Neuronal stem cell (in vitro differentiated cells): ENCODE measurements around the gene PJA1.

Source experiments
- DNase-seq: peaks from one replicate; pipeline ENCODE4 v3.0.0-alpha.2; 2013; ENCODE audit warnings: low spot score
- H2AFZ ChIP-seq: one replicate; pipeline ENCODE4 v1.6.1; 2013; ENCODE audit warnings: mild to moderate bottlenecking, low read length, inconsistent platforms
- H2AK5ac ChIP-seq: 2 replicates; pipeline ENCODE4 v1.6.1; 2013; ENCODE audit warnings: low read depth, mild to moderate bottlenecking, inconsistent platforms, low read length, moderate library complexity, mixed read lengths
- H2BK120ac ChIP-seq: 2 replicates; pipeline ENCODE4 v1.6.1; 2013; ENCODE audit warnings: low read depth, mild to moderate bottlenecking, inconsistent platforms, low read length, moderate library complexity, mixed read lengths
- H2BK12ac ChIP-seq: one replicate; pipeline ENCODE4 v1.6.1; 2013; ENCODE audit warnings: low read length, inconsistent platforms
- H2BK15ac ChIP-seq: 2 replicates; pipeline ENCODE4 v1.6.1; 2013; ENCODE audit warnings: mild to moderate bottlenecking, low read length, inconsistent platforms, mixed read lengths
- H2BK5ac ChIP-seq: one replicate; pipeline ENCODE4 v1.6.1; 2013; ENCODE audit warnings: inconsistent platforms, mild to moderate bottlenecking, low read length, moderate library complexity
- H3K14ac ChIP-seq: one replicate; pipeline ENCODE4 v1.6.1; 2013; ENCODE audit warnings: low read length, inconsistent platforms
- H3K18ac ChIP-seq: 2 replicates; pipeline ENCODE4 v1.6.1; 2013; ENCODE audit warnings: low read length, inconsistent platforms
- H3K23ac ChIP-seq: 2 replicates; pipeline ENCODE4 v1.6.1; 2013; ENCODE audit warnings: low read depth, mild to moderate bottlenecking, mixed read lengths, low read length, inconsistent platforms; ENCODE audit not compliant: poor library complexity
- H3K27ac ChIP-seq: replicated peaks from 3 replicates; pipeline ENCODE4 v1.5.1; 2013; ENCODE audit warnings: low read length, inconsistent platforms
- H3K27me3 ChIP-seq, 3 experiments: 2 replicates each; pipeline ENCODE4 v1.6.1; 2013; ENCODE audit warnings: low read length in 3 of 3, mild to moderate bottlenecking in 2 of 3, inconsistent platforms in 1 of 3, low read depth in 1 of 3, mixed read lengths in 1 of 3, moderate library complexity in 1 of 3; ENCODE audit not compliant: control insufficient read depth in 3 of 3, insufficient read depth in 3 of 3
- H3K36me3 ChIP-seq, 2 donors: replicated peaks in 1 of 2; 2 replicates each; pipeline ENCODE4 v1.6.1; 2013; ENCODE audit warnings: low read length in 2 of 2; ENCODE audit not compliant: control insufficient read depth in 2 of 2, insufficient read depth in 2 of 2
- H3K4ac ChIP-seq: 2 replicates; pipeline ENCODE4 v1.6.1; 2013; ENCODE audit warnings: inconsistent platforms, mild to moderate bottlenecking, low read length, moderate library complexity
- H3K4me1 ChIP-seq, 2 donors: 1 replicate in 1 of 2; 2 replicates in 1 of 2; pipeline ENCODE4 v1.6.1; 2013; ENCODE audit warnings: low read length in 2 of 2, low read depth in 1 of 2; ENCODE audit not compliant: control insufficient read depth in 2 of 2, insufficient read depth in 1 of 2
- H3K4me2 ChIP-seq: one replicate; pipeline ENCODE4 v1.6.1; 2013; ENCODE audit warnings: mild to moderate bottlenecking, low read length, inconsistent platforms; ENCODE audit not compliant: insufficient read depth, poor library complexity, severe bottlenecking
- H3K4me3 ChIP-seq, 2 donors: 2 replicates each; pipeline ENCODE4 v1.5.1; 2013; ENCODE audit warnings: low read length in 2 of 2, mild to moderate bottlenecking in 2 of 2, inconsistent platforms in 1 of 2, moderate library complexity in 1 of 2
- H3K79me1 ChIP-seq: one replicate; pipeline ENCODE4 v1.6.1; 2013; ENCODE audit warnings: low read depth, mild to moderate bottlenecking, inconsistent platforms, low read length, moderate library complexity
- H3K9ac ChIP-seq: one replicate; pipeline ENCODE4 v1.6.1; 2013; ENCODE audit warnings: mild to moderate bottlenecking, low read depth, low read length, inconsistent platforms; ENCODE audit not compliant: poor library complexity
- H3K9me3 ChIP-seq, 2 donors: replicated peaks in 1 of 2; 2 replicates each; pipeline versions ENCODE3 to v1.6.1; 2013; ENCODE audit warnings: low read length in 2 of 2, mild to moderate bottlenecking in 2 of 2, inconsistent platforms in 1 of 2, low read depth in 1 of 2, mixed read lengths in 1 of 2, moderate library complexity in 1 of 2; ENCODE audit not compliant: control insufficient read depth in 2 of 2, insufficient read depth in 1 of 2
- H4K8ac ChIP-seq: one replicate; pipeline ENCODE4 v1.6.1; 2013; ENCODE audit warnings: low read depth, mild to moderate bottlenecking, inconsistent platforms, low read length, moderate library complexity
- H4K91ac ChIP-seq: one replicate; pipeline ENCODE4 v1.6.1; 2013; ENCODE audit warnings: low read length, low read depth, mild to moderate bottlenecking, inconsistent platforms; ENCODE audit not compliant: poor library complexity
- WGBS, 2 donors: extraction: QIAGEN DNeasy Blood & Tissue Kit; methylation state at CpG; one replicate each; pipeline ENCODE4 v1.1.7; 2013; ENCODE audit warnings: missing lambda C conversion rate in 2 of 2, mixed read lengths in 1 of 2; ENCODE audit not compliant: insufficient read length in 2 of 2, insufficient replicate concordance in 1 of 2; ENCODE audit errors: extremely low coverage in 2 of 2; 5-methylcytosine and 5-hydroxymethylcytosine counted together

Gene PJA1

GRCh38 chrX:69148946-69149345 is 16.3 kb downstream of the PJA1 start:
- H2AK5ac ChIP-seq, result peak overlapping the region; percentile 84
- peak overlapping the region; percentile 57 for H3K18ac ChIP-seq
- H3K9ac ChIP-seq, result no peak overlapping the region
- WGBS, 2 donors, result no CpG with 5 or more reads among the region's 5 CpGs
- peak overlapping the region; percentile 93 for H3K27ac ChIP-seq
- DNase-seq, result no peak
- no peaks in the 10 kb centered on the region for H3K27me3 ChIP-seq
- no peaks in the 10 kb centered on the region for H3K9me3 ChIP-seq
- no peak overlapping the region for H2BK120ac ChIP-seq
- no peak overlapping the region for H3K23ac ChIP-seq
- no peak overlapping the region for H4K8ac ChIP-seq
- no peak overlapping the region for H2BK15ac ChIP-seq
- no peak overlapping the region for H2BK12ac ChIP-seq
- no peak overlapping the region for H3K4me3 ChIP-seq
- H4K91ac ChIP-seq, result peak overlapping the region; percentile 72
- peaks cover 30 to 37% of the 10 kb centered on the region in 2 donors for H3K4me1 ChIP-seq
- no peak overlapping the region for H2BK5ac ChIP-seq
- no peak overlapping the region for H3K14ac ChIP-seq
- no peaks in the 10 kb centered on the region for H3K36me3 ChIP-seq
- H3K4me2 ChIP-seq, result no peak overlapping the region
- no peak overlapping the region for H3K4ac ChIP-seq
- no peaks in the 10 kb centered on the region for H3K79me1 ChIP-seq
- no peak overlapping the region for H2AFZ ChIP-seq

GRCh38 chrX:69146739-69147138 is 18.5 kb downstream of the PJA1 start:
- H2BK15ac ChIP-seq, result no peak overlapping the region
- H3K36me3 ChIP-seq, result no peaks in the 10 kb centered on the region
- H3K9ac ChIP-seq, result no peak overlapping the region
- no peaks in the 10 kb centered on the region for H3K79me1 ChIP-seq
- no peak overlapping the region for H4K91ac ChIP-seq
- no peak overlapping the region for H2AFZ ChIP-seq
- no peak overlapping the region for H2BK5ac ChIP-seq
- no CpG with 5 or more reads among the region's 4 CpGs for WGBS, 2 donors
- no peaks in the 10 kb centered on the region for H3K9me3 ChIP-seq
- H3K27me3 ChIP-seq, result no peaks in the 10 kb centered on the region
- H3K4ac ChIP-seq, result no peak overlapping the region
- H3K4me2 ChIP-seq, result no peak overlapping the region
- no peak overlapping the region for H2AK5ac ChIP-seq
- H2BK120ac ChIP-seq, result no peak overlapping the region
- no peak overlapping the region for H3K4me3 ChIP-seq
- H4K8ac ChIP-seq, result no peak overlapping the region
- no peak overlapping the region for H3K14ac ChIP-seq
- no peak overlapping the region for H2BK12ac ChIP-seq
- no peak overlapping the region for H3K23ac ChIP-seq
- no peak overlapping the region for H3K18ac ChIP-seq
- H3K4me1 ChIP-seq, result peaks cover 32 to 44% of the 10 kb centered on the region in 2 donors
- no peak for DNase-seq
- H3K27ac ChIP-seq, result no peak overlapping the region

GRCh38 chrX:69145714-69146113 is 19.5 kb downstream of the PJA1 start:
- DNase-seq, result no peak
- WGBS, 2 donors, result no CpG with 5 or more reads among the region's 5 CpGs
- Histone ChIP-seq H3K14ac (no peak overlapping the region), H3K18ac (peak overlapping the region; percentile 64), H3K4me2 (no peak overlapping the region), H2BK15ac (no peak overlapping the region), H2BK5ac (no peak overlapping the region), H3K4me1 (peaks cover 29 to 40% of the 10 kb centered on the region in 2 donors), H2AK5ac (no peak overlapping the region), H3K27me3 (no peaks in the 10 kb centered on the region), H3K23ac (no peak overlapping the region), H3K4me3 (no peak overlapping the region), H2BK12ac (no peak overlapping the region), H4K91ac (no peak overlapping the region), H3K4ac (no peak overlapping the region), H3K9ac (peak overlapping the region; percentile 44), H2BK120ac (no peak overlapping the region), H3K36me3 (no peaks in the 10 kb centered on the region), H4K8ac (no peak overlapping the region), H3K9me3 (no peaks in the 10 kb centered on the region), H2AFZ (no peak overlapping the region), H3K27ac (no peak overlapping the region), H3K79me1 (no peaks in the 10 kb centered on the region)

- Histone ChIP-seq H3K9ac (no peak overlapping the region), H3K4me3 (no peak overlapping the region), H3K4me2 (no peak overlapping the region), H3K14ac (no peak overlapping the region), H2BK120ac (no peak overlapping the region), H3K4me1 (peaks cover 23 to 36% of the 10 kb centered on the region in 2 donors), H3K9me3 (no peaks in the 10 kb centered on the region), H2BK12ac (no peak overlapping the region), H3K36me3 (no peaks in the 10 kb centered on the region), H4K8ac (no peak overlapping the region), H2AFZ (peak overlapping the region; percentile 51), H2BK15ac (no peak overlapping the region), H3K79me1 (no peaks in the 10 kb centered on the region), H2AK5ac (no peak overlapping the region), H3K27ac (peak overlapping the region; percentile 54), H3K23ac (no peak overlapping the region), H3K4ac (no peak overlapping the region), H3K27me3 (no peaks in the 10 kb centered on the region), H3K18ac (no peak overlapping the region), H4K91ac (no peak overlapping the region), H2BK5ac (no peak overlapping the region)
- DNase-seq, result no peak
- no CpG with 5 or more reads among the region's 7 CpGs for WGBS, 2 donors
Observed at GRCh38 chrX:69144838-69145680, 20.2 kb downstream of the PJA1 start.
